ENCODE measurements around the gene DLG2. TPM values are rescaled to one million over a fixed set of nuclear protein-coding genes. Genes with fewer than 3 reads are reported as not detected.

DLG2 gene
- total and polyA plus RNA-seq, 2 of the 8 experiments (the other 6 are each of a cell fraction or from before 2014, with no cell fraction given): 1.7 to 14.3 TPM

DNA sequence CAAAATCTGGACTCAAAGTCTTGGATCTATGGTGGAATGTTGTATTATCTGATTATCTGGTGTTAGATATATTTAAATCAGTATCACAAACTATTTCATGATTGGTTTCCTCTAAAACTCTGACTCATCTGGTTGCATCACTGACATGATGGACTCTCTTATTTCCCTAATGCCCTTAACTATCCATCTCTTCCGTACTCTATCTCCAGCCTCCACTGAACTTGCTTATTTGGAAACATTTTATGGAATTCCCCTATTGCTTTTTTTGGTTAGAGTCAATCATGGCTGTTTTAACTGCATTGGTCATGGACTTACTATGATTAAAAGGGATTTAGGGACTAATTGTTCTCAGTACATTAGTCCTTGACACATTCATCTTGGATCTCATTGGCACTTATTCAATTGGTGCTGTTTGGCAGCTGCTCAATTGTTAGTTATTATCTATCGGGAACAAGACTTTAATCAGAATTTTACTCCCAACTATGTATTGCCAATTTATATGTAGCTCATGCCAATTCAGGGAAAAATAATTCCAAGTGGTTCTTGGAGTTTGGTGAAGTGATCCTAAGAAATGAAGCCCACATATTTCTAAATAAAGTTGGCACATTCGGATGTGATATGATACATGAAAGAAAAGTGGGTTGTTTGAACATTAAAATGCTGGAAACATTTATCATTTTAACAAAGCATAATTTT lies 1399.0 kb downstream of the DLG2 start:
- no peak overlapping the region for H3K4me3 ChIP-seq (ENCODE audit: extremely low read depth in 1 of 4, insufficient read depth in 2 of 4, low read depth in 3 of 4, low read length in 4 of 4)
- H4K91ac ChIP-seq (replicated peaks; ENCODE audit: insufficient read length, low read length): no peak overlapping the region
- no peak for FAIRE-seq
- H3K56ac ChIP-seq (replicated peaks; ENCODE audit: insufficient read length, low read depth, low read length): no peak overlapping the region
- H3K4me2 ChIP-seq (ENCODE audit: insufficient read depth in 1 of 2, low read depth in 2 of 2, low read length in 2 of 2): no peak overlapping the region
- no peaks in the 10 kb centered on the region for H3K79me1 ChIP-seq (ENCODE audit: low read depth, low read length)
- no peak for DNase-seq (ENCODE audit: low read depth in 1 of 2, low spot score in 2 of 2)
- H3K23me2 ChIP-seq (ENCODE audit: low read depth, low read length): no peaks in the 10 kb centered on the region
- no peak overlapping the region for H3K27ac ChIP-seq (ENCODE audit: low read depth, low read length)
- no peak overlapping the region for H2BK120ac ChIP-seq (replicated peaks; ENCODE audit: low read depth, low read length)
- no peak overlapping the region for H2AK5ac ChIP-seq (ENCODE audit: low read depth, low read length)
- no peaks in the 10 kb centered on the region for H4K20me1 ChIP-seq (replicated peaks in 1 of 2; ENCODE audit: control insufficient read depth in 1 of 2, insufficient read depth in 2 of 2, low read length in 2 of 2)
- no peak overlapping the region for H3K18ac ChIP-seq (ENCODE audit: extremely low read depth, low read length)
- ChIA-PET POLR2A (ENCODE audit: partially characterized antibody) (no interaction called here), CTCF (ENCODE audit: partially characterized antibody) (interaction anchor here (1.0 kb wide), 1 partner anchor 49 kb away, joined by 4 read pairs; no protein-coding TSS in a partner anchor)
- H3K23ac ChIP-seq (ENCODE audit: insufficient read length): no peak overlapping the region
- H2BK20ac ChIP-seq (ENCODE audit: low read length): no peak overlapping the region
- H3K9ac ChIP-seq (replicated peaks in 1 of 4; ENCODE audit: extremely low read depth in 1 of 4, low read depth in 3 of 4, low read length in 3 of 4): no peak overlapping the region
- WGBS, 2 experiments (ENCODE audit: extremely low coverage in 1 of 2, insufficient coverage in 1 of 2, insufficient read length in 1 of 2, insufficient replicate concordance in 2 of 2, low coverage in 1 of 2, low lambda C conversion rate in 2 of 2, missing lambda C conversion rate in 1 of 2): 90% methylated on average over 3 of the region's 3 CpGs; no CpG with 5 or more reads in 1 of the 2 experiments
- no peak overlapping the region for H2BK5ac ChIP-seq (ENCODE audit: low read depth, low read length)
- no peak overlapping the region for H2BK12ac ChIP-seq (ENCODE audit: low read depth, low read length)
- H3K14ac ChIP-seq (ENCODE audit: insufficient read length): no peak overlapping the region
- H4K5ac ChIP-seq (ENCODE audit: insufficient read length, low read depth, low read length): no peak overlapping the region
- no peaks in the 10 kb centered on the region for H3K36me3 ChIP-seq (ENCODE audit: control insufficient read depth in 2 of 4, insufficient read depth in 4 of 4, low read length in 3 of 4)
- no peaks in the 10 kb centered on the region for H3K27me3 ChIP-seq (replicated peaks in 1 of 4; ENCODE audit: control insufficient read depth in 3 of 4, extremely low read depth in 1 of 4, insufficient read depth in 3 of 4, low read length in 3 of 4)
- no peak overlapping the region for H2AFZ ChIP-seq (ENCODE audit: low read length)
- H2BK15ac ChIP-seq (ENCODE audit: low read length): no peak overlapping the region
- TF ChIP-seq CREB1 (IDR thresholded peaks at IDR 0.05): no peak
- TF ChIP-seq TBP (IDR thresholded peaks at IDR 0.05; ENCODE audit: low read depth, low read length): no peak
- no peak for TF ChIP-seq RBBP5 (IDR thresholded peaks at IDR 0.05; ENCODE audit: borderline replicate concordance, low read depth, low read length)
- TF ChIP-seq HDAC6 (IDR thresholded peaks at IDR 0.05; ENCODE audit: low read depth, low read length): no peak
- TF ChIP-seq CEBPB (IDR thresholded peaks at IDR 0.05; ENCODE audit: low read depth, low read length): no peak
- TF ChIP-seq, protein P1, sequence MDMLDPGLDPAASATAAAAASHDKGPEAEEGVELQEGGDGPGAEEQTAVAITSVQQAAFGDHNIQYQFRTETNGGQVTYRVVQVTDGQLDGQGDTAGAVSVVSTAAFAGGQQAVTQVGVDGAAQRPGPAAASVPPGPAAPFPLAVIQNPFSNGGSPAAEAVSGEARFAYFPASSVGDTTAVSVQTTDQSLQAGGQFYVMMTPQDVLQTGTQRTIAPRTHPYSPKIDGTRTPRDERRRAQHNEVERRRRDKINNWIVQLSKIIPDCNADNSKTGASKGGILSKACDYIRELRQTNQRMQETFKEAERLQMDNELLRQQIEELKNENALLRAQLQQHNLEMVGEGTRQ (IDR thresholded peaks at IDR 0.05; ENCODE audit: low read length): no peak
- no peak for TF ChIP-seq RFX5 (IDR thresholded peaks at IDR 0.05; ENCODE audit: borderline replicate concordance, low read depth, low read length)
- no peak for TF ChIP-seq HDAC2 (IDR thresholded peaks at IDR 0.05; ENCODE audit: borderline replicate concordance in 1 of 2, low read depth in 2 of 2, low read length in 2 of 2)
- TF ChIP-seq, protein P2, sequence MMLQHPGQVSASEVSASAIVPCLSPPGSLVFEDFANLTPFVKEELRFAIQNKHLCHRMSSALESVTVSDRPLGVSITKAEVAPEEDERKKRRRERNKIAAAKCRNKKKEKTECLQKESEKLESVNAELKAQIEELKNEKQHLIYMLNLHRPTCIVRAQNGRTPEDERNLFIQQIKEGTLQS (IDR thresholded peaks at IDR 0.05; ENCODE audit: insufficient read depth, low read depth, low read length): no peak
- TF ChIP-seq SAP30 (IDR thresholded peaks at IDR 0.05; ENCODE audit: insufficient read depth, insufficient replicate concordance, low read length): no peak
- no peaks in the 10 kb centered on the region for H3K9me3 ChIP-seq (ENCODE audit: insufficient read depth in 2 of 2, low read depth in 1 of 2, low read length in 1 of 2)
- no peaks in the 10 kb centered on the region for H3K79me2 ChIP-seq (ENCODE audit: control insufficient read depth in 1 of 2, insufficient read depth in 2 of 2, low read length in 2 of 2)
- H3K4me1 ChIP-seq (replicated peaks in 1 of 4; ENCODE audit: control insufficient read depth in 3 of 4, insufficient read depth in 4 of 4, low read length in 3 of 4): no peaks in the 10 kb centered on the region
- no peak overlapping the region for H4K8ac ChIP-seq (ENCODE audit: extremely low read depth, insufficient read depth, low read length)
- no peak overlapping the region for H3K4ac ChIP-seq (replicated peaks; ENCODE audit: insufficient read length, low read depth, low read length)
